Loucy (cell line): ENCODE data around the gene RPIA.

Experiments
- H2AFZ ChIP-seq: fragments of 200-600 bp; sonication (generic); 2 replicates; pipeline ENCODE4 v1.6.0; 2016; ENCODE audit warnings: antibody characterized with exemption, mild to moderate bottlenecking, low read length, moderate library complexity
- H3F3A ChIP-seq: fragments of 200-600 bp; 2 replicates; pipeline ENCODE4 v1.6.0; 2016; ENCODE audit warnings: antibody characterized with exemption, low read depth, mild to moderate bottlenecking
- H3K27me3 ChIP-seq: fragments of 200-600 bp; sonication (generic); 2 replicates; pipeline ENCODE4 v1.6.1; 2014; ENCODE audit warnings: low read length, mild to moderate bottlenecking; ENCODE audit not compliant: insufficient read depth, poor library complexity, severe bottlenecking
- H3K36me3 ChIP-seq: fragments of 200-600 bp; sonication (generic); 2 replicates; pipeline ENCODE4 v1.6.1; 2016; ENCODE audit warnings: low read length; ENCODE audit not compliant: insufficient read depth
- H3K4me1 ChIP-seq: fragments of 200-600 bp; sonication (generic); 2 replicates; pipeline ENCODE4 v1.5.1; 2014; ENCODE audit warnings: low read length, mild to moderate bottlenecking; ENCODE audit not compliant: insufficient read depth, poor library complexity, severe bottlenecking
- H3K4me2 ChIP-seq: fragments of 200-600 bp; sonication (generic); 2 replicates; pipeline ENCODE4 v1.6.0; 2014; ENCODE audit warnings: antibody characterized with exemption, low read length, low read depth, mild to moderate bottlenecking; ENCODE audit not compliant: poor library complexity, severe bottlenecking
- H3K4me3 ChIP-seq: fragments of 200-600 bp; sonication (generic); 2 replicates; pipeline ENCODE4 v1.5.1; 2014; ENCODE audit warnings: low read length, mild to moderate bottlenecking, mixed read lengths; ENCODE audit not compliant: poor library complexity, severe bottlenecking
- H3K79me2 ChIP-seq: fragments of 200-600 bp; sonication (generic); 2 replicates; pipeline ENCODE4 v1.6.1; 2014; ENCODE audit warnings: low read length; ENCODE audit not compliant: insufficient read depth
- H3K9ac ChIP-seq: fragments of 200-600 bp; sonication (generic); 2 replicates; pipeline ENCODE4 v1.6.0; 2014; ENCODE audit warnings: mild to moderate bottlenecking, low read depth, low read length, moderate library complexity; ENCODE audit not compliant: poor library complexity, severe bottlenecking
- H3K9me2 ChIP-seq: fragments of 200-600 bp; sonication (generic); replicated peaks from 2 replicates; pipeline ENCODE4 v1.6.1; 2016; ENCODE audit warnings: low read depth, low read length, mixed read lengths
- H3K9me3 ChIP-seq: fragments of 200-600 bp; sonication (generic); 2 replicates; pipeline ENCODE4 v1.6.1; 2014; ENCODE audit warnings: mild to moderate bottlenecking, antibody characterized with exemption, low read length, low read depth; ENCODE audit not compliant: insufficient read depth
- H4K20me1 ChIP-seq: fragments of 200-600 bp; sonication (generic); 2 replicates; pipeline ENCODE4 v1.6.0; 2014; ENCODE audit warnings: antibody characterized with exemption, low read length, mild to moderate bottlenecking; ENCODE audit not compliant: insufficient read depth, poor library complexity, severe bottlenecking
- CTCF ChIP-seq: fragments of 200-600 bp; sonication (generic); conservative IDR thresholded peaks from 2 replicates; pipeline ENCODE4 v1.5.1; 2014; ENCODE audit warnings: mild to moderate bottlenecking, antibody characterized with exemption, low read length
- EZH2phosphoT487 ChIP-seq: fragments of 200-600 bp; IDR thresholded peaks from 2 replicates; pipeline ENCODE4 v1.6.1; 2018; ENCODE audit warnings: antibody characterized with exemption, mild to moderate bottlenecking, moderate library complexity, borderline replicate concordance

The RPIA gene

DNA sequence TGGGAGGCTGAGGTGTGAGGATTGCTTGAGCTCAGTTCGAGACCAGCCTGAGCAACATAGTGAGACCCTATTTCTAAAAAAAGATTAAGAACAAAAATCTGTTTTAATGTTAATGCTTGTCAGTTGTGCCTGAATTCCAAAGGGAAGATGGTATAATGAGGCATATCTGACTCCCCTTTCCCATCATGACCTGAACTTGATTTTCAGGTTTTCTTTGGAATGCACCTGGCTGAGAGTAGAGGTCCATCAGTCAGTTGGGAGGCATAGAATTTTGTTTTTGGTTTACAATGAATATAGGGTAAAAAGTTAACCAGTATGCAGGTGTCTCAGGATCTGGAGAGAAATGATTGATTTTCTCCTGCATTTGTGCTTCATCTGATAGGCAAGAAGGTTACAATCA is 20.4 kb downstream of the RPIA start:
- H3K4me1 ChIP-seq, result no peaks in the 10 kb centered on the region
- no peak overlapping the region for H3K4me2 ChIP-seq
- H3K9me2 ChIP-seq, result no peaks in the 10 kb centered on the region
- H3K9ac ChIP-seq, result no peak overlapping the region
- peaks cover 40% of the 10 kb centered on the region; the same call in 1 of the 2 replicates for H3K79me2 ChIP-seq
- H2AFZ ChIP-seq, result no peak overlapping the region
- H4K20me1 ChIP-seq, result peaks cover 3% of the 10 kb centered on the region
- H3K9me3 ChIP-seq, result no peaks in the 10 kb centered on the region
- H3K36me3 ChIP-seq, result peaks cover 9% of the 10 kb centered on the region; the same call in 1 of the 2 replicates
- H3K4me3 ChIP-seq, result no peak overlapping the region
- no peaks in the 10 kb centered on the region for H3F3A ChIP-seq
- TF ChIP-seq EZH2phosphoT487 (no peak), CTCF (no peak)
- no peaks in the 10 kb centered on the region for H3K27me3 ChIP-seq

DNA sequence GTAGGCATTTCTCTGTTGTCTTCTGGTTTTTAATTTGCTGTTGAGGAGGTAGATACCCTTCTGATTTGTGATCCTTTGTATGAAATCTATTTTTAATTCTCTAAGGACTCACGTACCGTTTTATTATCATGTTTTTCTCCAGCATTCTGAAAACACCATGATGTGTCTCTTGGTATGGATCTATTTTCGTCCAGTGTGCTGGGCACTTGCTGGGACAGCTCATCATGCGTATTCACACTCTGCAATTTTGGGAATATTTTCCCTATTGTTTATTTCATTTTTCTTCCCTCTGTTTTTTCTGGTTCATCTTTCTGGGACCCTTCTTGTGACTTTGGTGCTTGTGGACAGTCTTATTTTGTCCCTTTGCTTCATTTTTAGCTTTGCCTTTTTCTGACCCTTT is 21.9 kb downstream of the RPIA start:
- Histone ChIP-seq H4K20me1 (peaks cover 3% of the 10 kb centered on the region), H2AFZ (no peak overlapping the region), H3K4me3 (no peak overlapping the region), H3K27me3 (no peaks in the 10 kb centered on the region), H3F3A (no peaks in the 10 kb centered on the region), H3K9ac (no peak overlapping the region), H3K9me3 (peaks cover 4% of the 10 kb centered on the region; the same call in 1 of the 2 replicates), H3K9me2 (no peaks in the 10 kb centered on the region), H3K4me2 (no peak overlapping the region), H3K4me1 (no peaks in the 10 kb centered on the region), H3K79me2 (peaks cover 44% of the 10 kb centered on the region; the same call in 1 of the 2 replicates), H3K36me3 (peaks cover 19% of the 10 kb centered on the region; the same call in 1 of the 2 replicates)
- TF ChIP-seq CTCF (no peak), EZH2phosphoT487 (no peak)

DNA sequence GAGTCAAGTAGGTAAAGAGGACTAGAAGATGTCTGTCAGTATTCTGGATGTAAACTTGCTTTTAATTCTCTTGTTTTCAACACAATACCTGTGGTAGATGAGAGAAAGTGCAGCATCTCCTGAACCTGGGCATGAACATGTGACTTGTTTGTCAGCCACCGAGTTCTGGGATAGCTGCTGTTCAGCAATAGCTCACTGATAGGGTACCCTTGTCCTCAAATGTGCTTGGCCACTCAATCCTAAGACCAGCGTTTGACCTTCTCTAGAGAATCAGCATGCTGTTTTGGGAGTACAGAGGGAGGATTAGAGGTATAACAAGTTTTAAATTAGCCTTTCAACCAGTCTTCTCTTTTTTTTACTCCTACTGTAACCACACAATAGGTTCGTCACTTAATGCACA is 23.2 kb downstream of the RPIA start:
- no peaks in the 10 kb centered on the region for H3F3A ChIP-seq
- no peaks in the 10 kb centered on the region for H3K9me2 ChIP-seq
- no peak overlapping the region for H3K4me3 ChIP-seq
- no peaks in the 10 kb centered on the region for H3K4me1 ChIP-seq
- no peak overlapping the region for H3K4me2 ChIP-seq
- H4K20me1 ChIP-seq, result peaks cover 3% of the 10 kb centered on the region
- H3K79me2 ChIP-seq, result peaks cover 40% of the 10 kb centered on the region; the same call in 1 of the 2 replicates
- peaks cover 10% of the 10 kb centered on the region; the same call in 1 of the 2 replicates for H3K9me3 ChIP-seq
- TF ChIP-seq CTCF (no peak), EZH2phosphoT487 (no peak)
- peaks cover 22% of the 10 kb centered on the region; the same call in 1 of the 2 replicates for H3K36me3 ChIP-seq
- H2AFZ ChIP-seq, result no peak overlapping the region
- no peaks in the 10 kb centered on the region for H3K27me3 ChIP-seq
- no peak overlapping the region for H3K9ac ChIP-seq
